CD8-positive, alpha-beta memory T cell (primary cell): ENCODE data around the gene PLXND1. TPM values are rescaled to one million over a fixed set of nuclear protein-coding genes. Genes with fewer than 3 reads are reported as not detected.
"Not testable (repeated sequence)": the region's sequence is repeated elsewhere in the genome, so short reads cannot be mapped to it uniquely, and the experiment has no call there.

ENCODE experiments used
- CTCF ChIA-PET: fragments of 350-600 bp; sonication (Branson Sonifier 250); formaldehyde crosslinking; loops from one replicate; lab custom pipeline; 2021; ENCODE audit warnings: antibody characterized with exemption; lab: Charles Lee
- POLR2A ChIA-PET: fragments of 350-600 bp; sonication (Branson Sonifier 250); formaldehyde crosslinking; loops from one replicate; lab custom pipeline; 2021; ENCODE audit warnings: antibody characterized with exemption; lab: Charles Lee
- DNase-seq, 5 donors: peaks; one replicate each; pipeline versions ENCODE4 v3.0.0 to v3.0.0-alpha.2; 2020 to 2022; ENCODE audit warnings: mixed read lengths in 1 of 5
- H3K27ac ChIP-seq: one replicate; pipeline ENCODE4 v1.7.0; 2013; ENCODE audit warnings: low read depth, mild to moderate bottlenecking, low read length, moderate library complexity
- H3K27me3 ChIP-seq: 2 replicates; pipeline ENCODE4 v1.7.0; 2013; ENCODE audit warnings: low read length, mild to moderate bottlenecking; ENCODE audit not compliant: insufficient read depth, poor library complexity, severe bottlenecking
- H3K36me3 ChIP-seq: 2 replicates; pipeline ENCODE4 v1.7.0; 2013; ENCODE audit warnings: mild to moderate bottlenecking, low read length, moderate library complexity; ENCODE audit not compliant: insufficient read depth
- H3K4me1 ChIP-seq: 2 replicates; pipeline ENCODE4 v1.7.0; 2013; ENCODE audit warnings: mild to moderate bottlenecking, low read length, moderate library complexity; ENCODE audit not compliant: insufficient read depth
- H3K4me3 ChIP-seq: 2 replicates; pipeline ENCODE4 v1.7.0; 2013; ENCODE audit warnings: mild to moderate bottlenecking, low read length
- H3K9me3 ChIP-seq: 2 replicates; pipeline ENCODE4 v1.7.0; 2013; ENCODE audit warnings: mild to moderate bottlenecking, low read length
- H3K27ac Mint-ChIP-seq, 8 donors: one replicate each; pipeline ENCODE4 v1.8.0; 2020 to 2021; ENCODE audit warnings: mixed read lengths in 8 of 8, mild to moderate bottlenecking in 6 of 8, inconsistent platforms in 3 of 8, moderate library complexity in 3 of 8
- H3K27me3 Mint-ChIP-seq, 2 donors: one replicate each; pipeline ENCODE4 v1.8.0; 2020 to 2021; ENCODE audit warnings: mixed read lengths in 2 of 2, mild to moderate bottlenecking in 1 of 2, moderate library complexity in 1 of 2
- H3K36me3 Mint-ChIP-seq, 3 donors: one replicate each; pipeline ENCODE4 v1.8.0; 2020 to 2021; ENCODE audit warnings: mixed read lengths in 3 of 3, inconsistent platforms in 1 of 3, mild to moderate bottlenecking in 1 of 3
- H3K4me1 Mint-ChIP-seq, 3 donors: one replicate each; pipeline ENCODE4 v1.8.0; 2020 to 2021; ENCODE audit warnings: mixed read lengths in 3 of 3, inconsistent platforms in 1 of 3, mild to moderate bottlenecking in 1 of 3
- H3K4me3 Mint-ChIP-seq, 7 donors: one replicate each; pipeline ENCODE4 v1.8.0; 2020 to 2021; ENCODE audit warnings: mixed read lengths in 7 of 7, mild to moderate bottlenecking in 6 of 7, moderate library complexity in 4 of 7, inconsistent platforms in 2 of 7
- H3K9me3 Mint-ChIP-seq, 5 donors: one replicate each; pipeline ENCODE4 v1.8.0; 2020 to 2022; ENCODE audit warnings: mixed read lengths in 5 of 5, mild to moderate bottlenecking in 3 of 5, moderate library complexity in 2 of 5, inconsistent platforms in 1 of 5
- polyA plus RNA-seq: library from polyadenylated mRNA; unstranded; fragments of 300-500 nt; fragmentation: Illumina TruSeq; gene quantifications from one replicate; pipeline ENCODE4 v1.2.3, GENCODE V29; 2021
- total RNA-seq, 2 experiments: library from RNA; stranded (reverse); gene quantifications; one replicate each; pipeline ENCODE4 v1.2.3, GENCODE V29; 2021

The PLXND1 gene
- total and polyA plus RNA-seq, 3 experiments from 2014 or later, result 12.1 to 17.3 (median 15.2) TPM

DNA sequence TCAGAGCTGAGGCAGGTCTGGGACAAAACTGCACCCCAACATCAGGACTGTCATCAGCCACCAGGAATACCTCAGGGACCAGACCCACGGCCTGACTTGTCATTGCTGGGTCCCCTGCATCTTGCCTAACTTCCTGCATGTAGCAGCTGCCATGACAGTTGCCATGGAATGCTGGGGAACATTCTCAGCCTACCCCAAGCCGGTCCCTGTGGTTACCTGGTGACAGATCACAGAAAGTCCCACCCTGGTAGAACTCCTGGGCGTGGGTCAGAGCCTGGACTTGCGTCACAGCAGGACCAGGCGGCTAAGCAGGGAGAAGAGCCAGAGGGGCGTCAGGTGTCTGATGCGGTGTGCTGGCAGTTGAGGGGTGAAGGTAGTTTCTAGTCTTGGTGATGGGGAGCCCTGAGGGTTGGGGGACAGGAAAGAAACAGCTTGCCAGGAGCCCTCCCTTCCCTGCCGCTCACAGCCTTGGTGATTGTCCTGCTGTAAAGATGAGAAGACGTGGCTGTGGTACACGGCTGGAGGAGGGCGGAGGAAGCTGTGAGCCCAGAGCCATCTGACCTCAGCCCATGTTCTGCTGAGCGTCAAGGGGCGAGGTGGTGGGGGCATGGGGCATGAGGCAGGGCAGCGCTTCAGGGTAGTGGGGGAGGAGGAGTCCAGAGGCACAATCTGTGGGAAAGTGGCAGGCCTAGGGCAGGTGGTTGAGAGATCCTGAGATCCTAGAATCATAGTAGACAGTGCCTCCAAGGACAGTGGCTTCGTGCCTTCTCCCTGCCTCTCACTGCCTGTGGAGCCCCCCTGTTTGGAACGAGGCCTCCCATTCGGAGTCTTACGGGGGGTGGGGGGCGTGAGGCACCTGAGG lies 58.1 kb downstream of the PLXND1 start:
- ChIA-PET CTCF (no interaction called here), POLR2A (no interaction called here)
- H3K9me3 Mint-ChIP-seq, result no peaks in the 10 kb centered on the region
- H3K4me1 Mint-ChIP-seq, result peaks cover 4 to 8% (median 6%) of the 10 kb centered on the region in 3 donors
- no peak overlapping the region for H3K27ac ChIP-seq
- no peaks in the 10 kb centered on the region for H3K27me3 ChIP-seq
- no peak overlapping the region for H3K4me3 Mint-ChIP-seq
- H3K4me3 ChIP-seq, result no peak overlapping the region
- peaks cover 0 to 4% of the 10 kb centered on the region in 2 donors for H3K27me3 Mint-ChIP-seq
- no peaks in the 10 kb centered on the region for H3K36me3 Mint-ChIP-seq
- DNase-seq, result no peak
- no peaks in the 10 kb centered on the region for H3K9me3 ChIP-seq
- no peaks in the 10 kb centered on the region for H3K4me1 ChIP-seq
- no peaks in the 10 kb centered on the region for H3K36me3 ChIP-seq
- peak overlapping the region in 1 of 8 donors; percentile 71 for H3K27ac Mint-ChIP-seq

GRCh38 chr3:129547241-129547640 lies 59.2 kb downstream of the PLXND1 start:
- peaks cover 0 to 4% (median 0%) of the 10 kb centered on the region in 3 donors for H3K4me1 Mint-ChIP-seq
- H3K9me3 Mint-ChIP-seq, result no peaks in the 10 kb centered on the region
- no peak overlapping the region for H3K4me3 Mint-ChIP-seq
- no peak for DNase-seq
- Histone ChIP-seq H3K4me1 (no peaks in the 10 kb centered on the region), H3K9me3 (no peaks in the 10 kb centered on the region), H3K27ac (no peak overlapping the region), H3K4me3 (no peak overlapping the region), H3K36me3 (no peaks in the 10 kb centered on the region), H3K27me3 (no peaks in the 10 kb centered on the region)
- no peak overlapping the region for H3K27ac Mint-ChIP-seq
- H3K36me3 Mint-ChIP-seq, result no peaks in the 10 kb centered on the region
- H3K27me3 Mint-ChIP-seq, result peaks cover 0 to 2% of the 10 kb centered on the region in 2 donors
- CTCF ChIA-PET, result no interaction called here
- POLR2A ChIA-PET, result no interaction called here

GRCh38 chr3:129545951-129546350 lies 60.5 kb downstream of the PLXND1 start:
- DNase-seq, H3K4me1 ChIP-seq, H3K27ac ChIP-seq, H3K4me3 ChIP-seq, H3K36me3 Mint-ChIP-seq, H3K9me3 Mint-ChIP-seq, H3K4me3 Mint-ChIP-seq, H3K27me3 Mint-ChIP-seq, POLR2A ChIA-PET, H3K4me1 Mint-ChIP-seq, H3K27me3 ChIP-seq, H3K9me3 ChIP-seq, CTCF ChIA-PET, H3K36me3 ChIP-seq: not testable (repeated sequence)
- H3K27ac Mint-ChIP-seq, result peak overlapping the region in 1 of 8 donors; percentile 82

GRCh38 chr3:129543999-129544398 lies 62.5 kb downstream of the PLXND1 start:
- H3K27me3 Mint-ChIP-seq, result no peaks in the 10 kb centered on the region
- ChIA-PET POLR2A (no interaction called here), CTCF (interaction anchor here (1.1 kb wide), 1 partner anchor 54 kb away, joined by 3 read pairs; no protein-coding TSS in a partner anchor)

DNA sequence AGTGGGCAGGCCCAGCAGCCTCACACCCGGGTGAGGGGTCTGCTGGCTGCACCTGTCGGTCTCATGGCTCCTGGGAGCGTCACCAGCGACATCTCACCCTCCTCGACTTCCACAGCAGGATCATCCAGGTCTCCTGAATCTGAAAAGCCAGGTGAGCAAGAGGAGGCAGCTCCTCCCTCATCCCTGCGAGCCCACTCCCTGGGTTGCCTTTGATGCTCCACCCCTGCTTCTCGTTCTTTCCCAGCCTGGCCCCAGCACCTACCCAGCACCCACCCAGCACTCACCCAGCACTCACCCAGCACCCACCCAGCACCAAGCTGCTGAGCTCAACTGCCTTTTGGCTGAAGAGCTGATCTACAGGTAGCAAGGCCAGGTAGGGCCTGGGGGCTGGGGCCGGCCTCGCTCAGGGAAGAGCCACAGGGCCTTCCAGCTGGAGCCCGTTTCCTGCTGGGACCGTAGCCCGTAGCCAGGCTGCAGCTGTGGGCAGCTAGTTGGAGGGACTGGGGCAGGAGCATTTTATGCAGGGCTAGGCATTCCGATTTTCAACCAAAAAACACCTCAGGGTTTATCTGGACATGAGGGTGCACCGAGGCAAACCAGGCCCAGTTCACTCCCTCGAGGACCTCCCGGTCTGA lies 63.2 kb downstream of the PLXND1 start, which contains the start of gene H1-8:
H1-8 (plus strand) TSS at position 20 of the 635 bp plus-strand sequence; CDS start at position 64, 44 bp downstream.
- H3K4me1 ChIP-seq, result no peaks in the 10 kb centered on the region
- H3K9me3 Mint-ChIP-seq, result no peaks in the 10 kb centered on the region
- H3K4me3 ChIP-seq, result no peak within 1 kb of the TSS
- H3K27me3 Mint-ChIP-seq, result no peaks in the 10 kb centered on the region
- no peak for DNase-seq
- no peak within 1 kb of the TSS for H3K4me3 Mint-ChIP-seq
- POLR2A ChIA-PET, result no interaction called here
- H3K27ac Mint-ChIP-seq, result peak within 1 kb of the TSS in 1 of 8 donors; percentile 93
- H3K9me3 ChIP-seq, result no peaks in the 10 kb centered on the region
- H3K36me3 Mint-ChIP-seq, result no peaks in the 10 kb centered on the region
- H3K27me3 ChIP-seq, result no peaks in the 10 kb centered on the region
- H3K4me1 Mint-ChIP-seq, result no peaks in the 10 kb centered on the region
- CTCF ChIA-PET, result interaction anchor here (1.1 kb wide), 1 partner anchor 53 kb away, joined by 3 read pairs; no protein-coding TSS in a partner anchor
- no peak within 1 kb of the TSS for H3K27ac ChIP-seq
- H3K36me3 ChIP-seq, result no peaks in the 10 kb centered on the region

More at GRCh38 chr3:129543999-129544398, 62.5 kb downstream of the PLXND1 start:
- Mint-ChIP-seq H3K4me1 (no peaks in the 10 kb centered on the region), H3K9me3 (no peaks in the 10 kb centered on the region), H3K4me3 (no peak overlapping the region), H3K36me3 (no peaks in the 10 kb centered on the region), H3K27ac (peak overlapping the region in 1 of 8 donors; percentile 88)
- Histone ChIP-seq H3K4me1 (no peaks in the 10 kb centered on the region), H3K4me3 (no peak overlapping the region), H3K27me3 (no peaks in the 10 kb centered on the region), H3K36me3 (no peaks in the 10 kb centered on the region), H3K9me3 (no peaks in the 10 kb centered on the region), H3K27ac (no peak overlapping the region)
- no peak for DNase-seq

GRCh38 chr3:129542747-129543146 lies 63.7 kb downstream of the PLXND1 start:
- no peaks in the 10 kb centered on the region for H3K9me3 Mint-ChIP-seq
- H3K4me1 Mint-ChIP-seq, result no peaks in the 10 kb centered on the region
- no peaks in the 10 kb centered on the region for H3K9me3 ChIP-seq
- no peaks in the 10 kb centered on the region for H3K36me3 Mint-ChIP-seq
- DNase-seq, result no peak
- POLR2A ChIA-PET, result no interaction called here
- H3K4me3 Mint-ChIP-seq, result no peak overlapping the region
- no peaks in the 10 kb centered on the region for H3K36me3 ChIP-seq
- no peak overlapping the region for H3K4me3 ChIP-seq
- no peaks in the 10 kb centered on the region for H3K27me3 ChIP-seq
- CTCF ChIA-PET, result no interaction called here
- H3K4me1 ChIP-seq, result no peaks in the 10 kb centered on the region
- H3K27ac Mint-ChIP-seq, result no peak overlapping the region
- no peaks in the 10 kb centered on the region for H3K27me3 Mint-ChIP-seq
- no peak overlapping the region for H3K27ac ChIP-seq

DNA sequence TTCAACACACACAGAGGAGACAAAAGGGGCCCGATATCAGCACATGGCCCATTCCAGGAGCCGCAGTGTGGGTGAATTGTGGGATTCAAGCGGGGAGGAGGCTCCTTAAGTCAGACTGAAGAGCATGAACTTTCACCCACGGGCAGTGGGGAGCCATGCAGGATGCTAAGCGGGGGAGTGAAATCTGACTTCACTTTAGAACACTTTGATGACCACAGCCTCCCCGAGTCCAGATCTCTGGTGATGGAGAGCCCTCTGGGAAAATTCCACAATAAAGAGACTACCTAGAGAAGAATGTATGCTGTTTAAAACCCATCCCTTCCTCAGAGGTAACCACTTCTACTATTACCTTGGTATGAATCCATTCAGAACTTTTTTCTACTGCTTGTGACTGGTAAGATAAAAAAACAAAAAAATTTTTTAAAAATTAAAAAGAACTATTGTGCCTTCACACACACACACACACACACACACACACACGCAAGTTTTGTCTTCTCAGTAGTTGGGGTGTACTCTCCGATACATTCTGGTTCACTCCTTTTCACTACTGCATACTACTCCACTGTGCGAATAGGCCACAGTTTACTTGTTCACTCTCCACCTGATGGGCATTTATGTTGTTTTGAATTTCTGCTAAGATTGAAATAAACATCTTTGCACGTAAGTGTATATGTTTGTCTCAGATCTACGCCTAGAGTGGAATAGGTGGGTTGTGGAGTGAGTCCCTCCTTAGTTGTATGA lies 65.5 kb downstream of the PLXND1 start:
- Histone ChIP-seq H3K9me3 (no peaks in the 10 kb centered on the region), H3K27me3 (no peaks in the 10 kb centered on the region), H3K4me1 (no peaks in the 10 kb centered on the region), H3K27ac (no peak overlapping the region), H3K4me3 (no peak overlapping the region), H3K36me3 (no peaks in the 10 kb centered on the region)
- no peaks in the 10 kb centered on the region for H3K36me3 Mint-ChIP-seq
- no peak for DNase-seq
- H3K27ac Mint-ChIP-seq, result no peak overlapping the region
- H3K4me3 Mint-ChIP-seq, result no peak overlapping the region
- no peaks in the 10 kb centered on the region for H3K9me3 Mint-ChIP-seq
- ChIA-PET POLR2A (no interaction called here), CTCF (no interaction called here)
- no peaks in the 10 kb centered on the region for H3K27me3 Mint-ChIP-seq
- no peaks in the 10 kb centered on the region for H3K4me1 Mint-ChIP-seq
